HepG2 (cell line): ENCODE measurements around the gene COL9A3. TPM values are rescaled to one million over a fixed set of nuclear protein-coding genes. Genes with fewer than 3 reads are reported as not detected.

Experiments
- GATAD2A ChIP-seq: IDR thresholded peaks from 2 replicates; pipeline ENCODE4 v1.6.1; 2016
- HOXA3 ChIP-seq: sonication (generic); formaldehyde crosslinking; IDR thresholded peaks from 2 replicates; pipeline ENCODE4 v1.5.0; 2020; ENCODE audit warnings: missing genetic modification reagents
- IRX3 ChIP-seq: sonication (generic); formaldehyde crosslinking; IDR thresholded peaks from 2 replicates; pipeline ENCODE4 v1.8.1; 2023; ENCODE audit warnings: mild to moderate bottlenecking, low read depth, missing genetic modification reagents, borderline replicate concordance
- MXD1 ChIP-seq: sonication (generic); formaldehyde crosslinking; IDR thresholded peaks from 2 replicates; pipeline ENCODE4 v1.4.0; 2020; ENCODE audit warnings: mild to moderate bottlenecking, missing genetic modification reagents
- MXI1 ChIP-seq: IDR thresholded peaks from 3 replicates; pipeline ENCODE4 v1.6.1; 2012; ENCODE audit warnings: low read depth, low read length, inconsistent platforms, borderline replicate concordance
- SKIL ChIP-seq: sonication (generic); formaldehyde crosslinking; IDR thresholded peaks from 2 replicates; pipeline ENCODE4 v1.8.0; 2022; ENCODE audit warnings: missing genetic modification reagents, mild to moderate bottlenecking, moderate library complexity, borderline replicate concordance
- SOX13 ChIP-seq, 3 experiments: fragments of 450-650 bp in 1 of 3; sonication (generic) in 1 of 3; formaldehyde crosslinking in 1 of 3; IDR thresholded peaks in 2 of 3; conservative IDR thresholded peaks in 1 of 3; 2 replicates each; pipeline versions ENCODE4 v1.5.0 to v1.6.1; 2016 to 2020; ENCODE audit warnings: antibody characterized with exemption in 1 of 3, mild to moderate bottlenecking in 1 of 3, missing compliant biosample characterization in 1 of 3, missing genetic modification reagents in 1 of 3, moderate library complexity in 1 of 3
- ZGPAT ChIP-seq: IDR thresholded peaks from 2 replicates; pipeline ENCODE4 v1.6.1; 2016; ENCODE audit warnings: mild to moderate bottlenecking
- ZNF333 ChIP-seq: sonication (generic); formaldehyde crosslinking; IDR thresholded peaks from 2 replicates; pipeline ENCODE4 v1.4.0; 2020; ENCODE audit warnings: mild to moderate bottlenecking, missing genetic modification reagents, borderline replicate concordance
- ZNF616 ChIP-seq: sonication (generic); formaldehyde crosslinking; IDR thresholded peaks from 2 replicates; pipeline ENCODE4 v1.5.0; 2020; ENCODE audit warnings: low read depth, mild to moderate bottlenecking, missing genetic modification reagents
- ZNF850 ChIP-seq: sonication (generic); formaldehyde crosslinking; conservative IDR thresholded peaks from 2 replicates; pipeline ENCODE4 v1.9.0; 2021; ENCODE audit warnings: mild to moderate bottlenecking, missing genetic modification reagents
- ZSCAN29 ChIP-seq: sonication (generic); formaldehyde crosslinking; conservative IDR thresholded peaks from 2 replicates; pipeline ENCODE4 v1.4.0; 2020; ENCODE audit warnings: mild to moderate bottlenecking, missing genetic modification reagents
- polyA plus RNA-seq, 8 experiments: library from polyadenylated mRNA; depleted of rRNA in 3 of 8; stranded (reverse) in 7 of 8; unstranded in 1 of 8; fragments of >200 nt; fragmentation: Illumina TruSeq in 4 of 8; extraction: Trizol in 4 of 8; gene quantifications; 2 replicates each; pipeline versions ENCODE4 v1.2.1 to v1.2.3, GENCODE V29; 2011 to 2016; ENCODE audit warnings: low read depth in 4 of 8, missing spikeins in 1 of 8, mixed read lengths in 1 of 8; ENCODE audit not compliant: insufficient read depth in 1 of 8
- total RNA-seq, 5 experiments: library from RNA; depleted of rRNA; stranded (reverse); fragments of >200 nt; fragmentation: Illumina TruSeq; extraction: Trizol; gene quantifications; 2 replicates each; pipeline ENCODE4 v1.2.3, GENCODE V29; 2016; ENCODE audit warnings: low read depth in 1 of 5
- TF ChIP-seq, protein P1 (sequence below): sonication (generic); formaldehyde crosslinking; IDR thresholded peaks from 2 replicates; pipeline ENCODE4 v1.8.0; 2022; ENCODE audit warnings: low read depth, missing genetic modification reagents
- TF ChIP-seq, protein P2 (sequence below), 2 experiments: sonication (generic) in 1 of 2; formaldehyde crosslinking in 1 of 2; IDR thresholded peaks; 2 replicates each; pipeline versions ENCODE4 v1.4.0 to v1.6.1; 2018 to 2020; ENCODE audit warnings: missing genetic modification reagents in 2 of 2, borderline replicate concordance in 1 of 2, low read depth in 1 of 2, mild to moderate bottlenecking in 1 of 2, missing biosample characterization in 1 of 2
- TF ChIP-seq, protein P3 (sequence below): IDR thresholded peaks from 2 replicates; pipeline ENCODE4 v1.6.1; 2016; ENCODE audit warnings: missing compliant biosample characterization, missing genetic modification reagents, borderline replicate concordance
- TF ChIP-seq, protein P4 (sequence below): sonication (generic); formaldehyde crosslinking; IDR thresholded peaks from 2 replicates; pipeline ENCODE4 v1.4.0; 2020; ENCODE audit warnings: mild to moderate bottlenecking, missing genetic modification reagents

Gene COL9A3
- total and polyA plus RNA-seq, 2 of the 13 experiments (the other 11 are each of a cell fraction or from before 2014, with no cell fraction given): 155 to 204 TPM

DNA sequence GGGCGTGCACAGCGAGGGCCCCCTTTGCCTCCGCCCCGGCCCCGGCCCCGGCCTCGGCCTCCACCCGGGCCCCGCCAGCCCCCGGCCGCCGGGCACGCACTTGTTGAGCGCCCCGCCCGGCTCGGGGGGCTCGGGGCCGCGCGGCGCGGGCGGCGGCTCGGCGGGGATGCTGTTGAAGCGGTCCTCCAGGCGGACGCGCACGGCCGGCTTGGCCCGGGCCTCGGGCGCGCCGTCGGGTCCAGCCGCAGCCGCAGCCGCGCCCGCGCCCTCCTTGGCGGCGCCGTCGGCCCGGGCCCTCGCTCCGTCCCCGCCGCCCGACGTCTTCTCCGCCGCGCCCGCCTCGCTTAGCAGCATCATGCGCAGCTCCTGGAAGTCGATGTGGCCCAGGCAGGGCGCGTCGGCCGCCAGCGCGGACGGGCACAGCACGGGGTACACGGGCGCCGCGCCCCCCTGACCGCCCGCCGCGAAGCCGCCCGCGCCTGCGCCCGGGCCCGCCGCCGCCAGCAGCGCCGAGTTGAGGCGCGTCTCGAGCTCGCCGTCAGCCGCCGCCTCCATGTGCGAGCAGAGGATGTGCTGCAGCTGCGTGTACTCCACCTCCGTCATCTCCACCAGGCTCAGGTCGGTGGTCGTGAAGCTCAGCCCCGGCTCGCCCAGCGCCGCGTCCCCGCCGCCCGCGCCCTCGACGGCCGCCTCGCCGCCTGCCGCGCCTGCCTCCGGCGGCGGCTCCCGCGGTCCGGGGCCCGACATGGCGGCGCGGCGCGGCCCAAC, 44.3 kb downstream of the COL9A3 start (continued):
- TF ChIP-seq MXD1 (peak; percentile 51; the same call in 1 of the 2 replicates), ZNF616 (CRISPR knock-in tag) (peak; percentile 76; the same call in 1 of the 2 replicates), ZSCAN29 (CRISPR knock-in tag) (no peak), MXI1 (0 out of 3 replicates have a peak, but pooled peaks have one; percentile 27), ZNF850 (CRISPR knock-in tag) (no peak), IRX3 (CRISPR knock-in tag) (0 out of 2 replicates have a peak, but pooled peaks have one; percentile 25), GATAD2A (CRISPR knock-in tag) (no peak), SKIL (CRISPR knock-in tag) (no peak), HOXA3 (CRISPR knock-in tag) (peak; percentile 31; the same call in 1 of the 2 replicates), SOX13 (IDR thresholded peaks at IDR 0.05) (no peak), SOX13 (CRISPR knock-in tag; conservative IDR thresholded peaks at IDR 0.05 in 1 of 2, IDR thresholded peaks at IDR 0.05 in 1 of 2) (no peak), ZNF333 (CRISPR knock-in tag) (0 out of 2 replicates have a peak, but pooled peaks have one; percentile 47), ZGPAT (peak; percentile 12; the same call in 1 of the 2 replicates)
- TF ChIP-seq, protein P1, sequence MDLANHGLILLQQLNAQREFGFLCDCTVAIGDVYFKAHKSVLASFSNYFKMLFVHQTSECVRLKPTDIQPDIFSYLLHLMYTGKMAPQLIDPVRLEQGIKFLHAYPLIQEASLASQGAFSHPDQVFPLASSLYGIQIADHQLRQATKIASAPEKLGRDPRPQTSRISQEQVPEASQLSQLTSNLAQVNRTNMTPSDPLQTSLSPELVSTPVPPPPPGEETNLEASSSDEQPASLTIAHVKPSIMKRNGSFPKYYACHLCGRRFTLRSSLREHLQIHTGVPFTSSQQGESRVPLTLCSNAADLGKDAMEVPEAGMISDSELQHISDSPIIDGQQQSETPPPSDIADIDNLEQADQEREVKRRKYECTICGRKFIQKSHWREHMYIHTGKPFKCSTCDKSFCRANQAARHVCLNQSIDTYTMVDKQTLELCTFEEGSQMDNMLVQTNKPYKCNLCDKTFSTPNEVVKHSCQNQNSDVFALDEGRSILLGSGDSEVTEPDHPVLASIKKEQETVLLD: 0 out of 2 replicates have a peak, but pooled peaks have one; percentile 39
- TF ChIP-seq, protein P2, sequence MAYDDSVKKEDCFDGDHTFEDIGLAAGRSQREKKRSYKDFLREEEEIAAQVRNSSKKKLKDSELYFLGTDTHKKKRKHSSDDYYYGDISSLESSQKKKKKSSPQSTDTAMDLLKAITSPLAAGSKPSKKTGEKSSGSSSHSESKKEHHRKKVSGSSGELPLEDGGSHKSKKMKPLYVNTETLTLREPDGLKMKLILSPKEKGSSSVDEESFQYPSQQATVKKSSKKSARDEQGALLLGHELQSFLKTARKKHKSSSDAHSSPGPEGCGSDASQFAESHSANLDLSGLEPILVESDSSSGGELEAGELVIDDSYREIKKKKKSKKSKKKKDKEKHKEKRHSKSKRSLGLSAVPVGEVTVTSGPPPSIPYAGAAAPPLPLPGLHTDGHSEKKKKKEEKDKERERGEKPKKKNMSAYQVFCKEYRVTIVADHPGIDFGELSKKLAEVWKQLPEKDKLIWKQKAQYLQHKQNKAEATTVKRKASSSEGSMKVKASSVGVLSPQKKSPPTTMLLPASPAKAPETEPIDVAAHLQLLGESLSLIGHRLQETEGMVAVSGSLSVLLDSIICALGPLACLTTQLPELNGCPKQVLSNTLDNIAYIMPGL (CRISPR knock-in tag; IDR thresholded peaks at IDR 0.05; ENCODE audit: borderline replicate concordance in 1 of 2, low read depth in 1 of 2): 0 out of 4 replicates have a peak, but pooled peaks of 1 of the 2 experiments have one; percentile 7
- TF ChIP-seq, protein P3, sequence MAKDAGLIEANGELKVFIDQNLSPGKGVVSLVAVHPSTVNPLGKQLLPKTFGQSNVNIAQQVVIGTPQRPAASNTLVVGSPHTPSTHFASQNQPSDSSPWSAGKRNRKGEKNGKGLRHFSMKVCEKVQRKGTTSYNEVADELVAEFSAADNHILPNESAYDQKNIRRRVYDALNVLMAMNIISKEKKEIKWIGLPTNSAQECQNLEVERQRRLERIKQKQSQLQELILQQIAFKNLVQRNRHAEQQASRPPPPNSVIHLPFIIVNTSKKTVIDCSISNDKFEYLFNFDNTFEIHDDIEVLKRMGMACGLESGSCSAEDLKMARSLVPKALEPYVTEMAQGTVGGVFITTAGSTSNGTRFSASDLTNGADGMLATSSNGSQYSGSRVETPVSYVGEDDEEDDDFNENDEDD (CRISPR knock-in tag): peak; percentile 47; the same call in 1 of the 2 replicates
- TF ChIP-seq, protein P4, sequence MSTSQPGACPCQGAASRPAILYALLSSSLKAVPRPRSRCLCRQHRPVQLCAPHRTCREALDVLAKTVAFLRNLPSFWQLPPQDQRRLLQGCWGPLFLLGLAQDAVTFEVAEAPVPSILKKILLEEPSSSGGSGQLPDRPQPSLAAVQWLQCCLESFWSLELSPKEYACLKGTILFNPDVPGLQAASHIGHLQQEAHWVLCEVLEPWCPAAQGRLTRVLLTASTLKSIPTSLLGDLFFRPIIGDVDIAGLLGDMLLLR (CRISPR knock-in tag): peak; percentile 71
